ENCODE measurements around the gene MLX.

Gene MLX

GRCh38 chr17:42566883-42567573, at the start of gene MLX:
Gene MLX (plus strand): TSS chr17:42567100. CDS start chr17:42567125, 25 bp downstream.
- peak; percentile 92 for DNase-seq

GRCh38 chr17:42517516-42517915, 49.4 kb upstream of the MLX start:
- no peak for DNase-seq

- no peak for DNase-seq
These were observed 48.7 kb upstream of the MLX start for GRCh38 chr17:42518046-42518754.

- DNase-seq: no peak
These were observed 48.0 kb upstream of the MLX start for GRCh38 chr17:42518755-42519545.

- no peak for DNase-seq
These were observed 47.1 kb upstream of the MLX start for GRCh38 chr17:42519546-42520491.

GRCh38 chr17:42520540-42520951, 46.4 kb upstream of the MLX start:
- DNase-seq: no peak

GRCh38 chr17:42521036-42521435, 45.9 kb upstream of the MLX start:
- DNase-seq: no peak

GRCh38 chr17:42521666-42522262, 45.1 kb upstream of the MLX start:
- DNase-seq: no peak

- DNase-seq: no peak
These were observed 44.6 kb upstream of the MLX start for GRCh38 chr17:42522263-42522790.

- no peak for DNase-seq
These were observed 44.1 kb upstream of the MLX start for GRCh38 chr17:42522798-42523278.

- no peak for DNase-seq
These were observed 41.7 kb upstream of the MLX start for GRCh38 chr17:42525221-42525620.

GRCh38 chr17:42526031-42526444, 40.9 kb upstream of the MLX start:
- DNase-seq: no peak

- DNase-seq: no peak
These were observed 39.0 kb upstream of the MLX start for GRCh38 chr17:42527932-42528331.

GRCh38 chr17:42529061-42529460, 37.8 kb upstream of the MLX start:
- DNase-seq: no peak

- DNase-seq: no peak
These were observed 35.9 kb upstream of the MLX start for GRCh38 chr17:42530952-42531454.

- DNase-seq: peak; percentile 17
These were observed 35.2 kb upstream of the MLX start for GRCh38 chr17:42531455-42532354.

GRCh38 chr17:42535155-42536047, 31.5 kb upstream of the MLX start:
- no peak for DNase-seq

- peak; percentile 60 for DNase-seq
These were observed 30.9 kb upstream of the MLX start, which contains the start of gene NAGLU for GRCh38 chr17:42536048-42536371. Gene NAGLU (plus strand): TSS chr17:42536241. CDS start chr17:42536273, 32 bp downstream.

Data from NCI-H2107 (cell line).